GM23338 (cell line): ENCODE data around the gene KRTAP17-1. TPM values are rescaled to one million over a fixed set of nuclear protein-coding genes. Genes with fewer than 3 reads are reported as not detected.
A peak's percentile ranks its signal among the peaks of the same experiment; 100 is the strongest.

Experiments
- ATAC-seq: fragments of 200-7000 bp; cut with Tn5 transposase; 3 replicates; pipeline ENCODE4 v1.9.1; 2020
- DNase-seq: peaks from one replicate; pipeline ENCODE4 v3.0.0-alpha.2; 2015; ENCODE audit warnings: low spot score
- H2AFZ ChIP-seq: fragments of 200-600 bp; sonication (generic); 2 replicates; pipeline ENCODE4 v1.8.0; 2016; ENCODE audit warnings: antibody characterized with exemption, mild to moderate bottlenecking, moderate library complexity
- H3F3A ChIP-seq: fragments of 200-600 bp; sonication (generic); replicated peaks from 2 replicates; pipeline ENCODE4 v1.8.0; 2017; ENCODE audit warnings: antibody characterized with exemption, mixed run types, low read depth
- H3K27ac ChIP-seq: fragments of 200-600 bp; sonication (generic); 2 replicates; pipeline ENCODE4 v1.6.1; 2016; ENCODE audit warnings: low read depth
- H3K27me3 ChIP-seq: fragments of 200-600 bp; sonication (generic); 2 replicates; pipeline ENCODE4 v1.8.0; 2016; ENCODE audit warnings: mild to moderate bottlenecking, mixed run types, moderate library complexity; ENCODE audit not compliant: insufficient read depth
- H3K36me3 ChIP-seq: fragments of 200-600 bp; sonication (generic); 2 replicates; pipeline ENCODE4 v1.8.0; 2016; ENCODE audit warnings: mild to moderate bottlenecking; ENCODE audit not compliant: insufficient read depth
- H3K4me1 ChIP-seq: fragments of 200-600 bp; sonication (generic); 2 replicates; pipeline ENCODE4 v1.8.0; 2016; ENCODE audit warnings: mild to moderate bottlenecking, moderate library complexity; ENCODE audit not compliant: insufficient read depth
- H3K4me2 ChIP-seq: fragments of 200-600 bp; sonication (generic); 2 replicates; pipeline ENCODE4 v1.7.1; 2017; ENCODE audit warnings: mixed run types
- H3K4me3 ChIP-seq: fragments of 200-600 bp; sonication (generic); 2 replicates; pipeline ENCODE4 v1.6.1; 2016; ENCODE audit warnings: mixed run types
- H3K79me2 ChIP-seq: fragments of 200-600 bp; sonication (generic); replicated peaks from 2 replicates; pipeline ENCODE4 v1.8.0; 2017; ENCODE audit warnings: mild to moderate bottlenecking; ENCODE audit not compliant: insufficient read depth
- H3K9me2 ChIP-seq: fragments of 200-600 bp; sonication (generic); 2 replicates; pipeline ENCODE4 v1.8.0; 2017; ENCODE audit not compliant: insufficient read depth
- H4K20me1 ChIP-seq: fragments of 200-600 bp; sonication (generic); replicated peaks from 2 replicates; pipeline ENCODE4 v1.8.0; 2017; ENCODE audit warnings: mild to moderate bottlenecking; ENCODE audit not compliant: insufficient read depth
- H3K27ac Mint-ChIP-seq: 2 replicates; pipeline ENCODE4 v1.8.0; 2020; ENCODE audit warnings: inconsistent platforms, mild to moderate bottlenecking, moderate library complexity, mixed read lengths
- H3K27me3 Mint-ChIP-seq: 3 replicates; pipeline ENCODE4 v1.8.0; 2022; ENCODE audit warnings: low read depth, mild to moderate bottlenecking, moderate library complexity, mixed read lengths, inconsistent platforms; ENCODE audit not compliant: insufficient read depth, poor library complexity
- H3K36me3 Mint-ChIP-seq: 3 replicates; pipeline ENCODE4 v1.8.0; 2021; ENCODE audit warnings: low read depth, mild to moderate bottlenecking, inconsistent platforms, moderate library complexity, mixed read lengths
- H3K4me1 Mint-ChIP-seq: 3 replicates; pipeline ENCODE4 v1.8.0; 2020; ENCODE audit warnings: mild to moderate bottlenecking, inconsistent platforms, mixed read lengths
- H3K4me3 Mint-ChIP-seq: 3 replicates; pipeline ENCODE4 v1.8.0; 2021; ENCODE audit warnings: moderate library complexity, mild to moderate bottlenecking, inconsistent platforms, mixed read lengths
- H3K9me3 Mint-ChIP-seq: 3 replicates; pipeline ENCODE4 v1.8.0; 2020; ENCODE audit warnings: moderate library complexity, mild to moderate bottlenecking, inconsistent platforms, mixed read lengths
- CREB1 ChIP-seq: fragments of 250-450 bp; sonication (Bioruptor Pico); IDR thresholded peaks from 2 replicates; pipeline ENCODE4 v1.5.0; 2020; ENCODE audit warnings: low read depth, mild to moderate bottlenecking, moderate library complexity
- CTCF ChIP-seq, 2 experiments: fragments of 200-600 bp in 1 of 2; sonication (generic) in 1 of 2; conservative IDR thresholded peaks; 2 replicates each; pipeline versions ENCODE4 v1.5.1 to v1.6.1; 2016 to 2017; ENCODE audit warnings: antibody characterized with exemption in 2 of 2, low read depth in 2 of 2, mild to moderate bottlenecking in 2 of 2, moderate library complexity in 1 of 2
- EZH2 ChIP-seq: fragments of 200-600 bp; sonication (generic); IDR thresholded peaks from one replicate; pipeline ENCODE4 v1.8.0; 2017; ENCODE audit warnings: antibody characterized with exemption, mild to moderate bottlenecking, low read depth; ENCODE audit not compliant: unreplicated experiment
- EZH2phosphoT487 ChIP-seq: fragments of 200-600 bp; sonication (generic); IDR thresholded peaks from one replicate; pipeline ENCODE4 v1.8.1; 2018; ENCODE audit warnings: antibody characterized with exemption; ENCODE audit not compliant: unreplicated experiment
- JUNB ChIP-seq: IDR thresholded peaks from one replicate; pipeline ENCODE4 v1.6.1; 2016; ENCODE audit warnings: antibody characterized with exemption; ENCODE audit not compliant: unreplicated experiment
- NANOG ChIP-seq: IDR thresholded peaks from 2 replicates; pipeline ENCODE4 v1.6.1; 2016; ENCODE audit warnings: antibody characterized with exemption, borderline replicate concordance
- POLR2AphosphoS5 ChIP-seq: IDR thresholded peaks from 2 replicates; pipeline ENCODE4 v1.6.1; 2016; ENCODE audit warnings: antibody characterized with exemption, low read depth
- REST ChIP-seq: IDR thresholded peaks from one replicate; pipeline ENCODE4 v1.6.1; 2018; ENCODE audit warnings: antibody characterized with exemption; ENCODE audit not compliant: unreplicated experiment
- STAT1 ChIP-seq: IDR thresholded peaks from one replicate; pipeline ENCODE4 v1.6.1; 2016; ENCODE audit warnings: antibody characterized with exemption; ENCODE audit not compliant: unreplicated experiment
- ZNF114 ChIP-seq: fragments of 250-450 bp; sonication (Bioruptor Pico); IDR thresholded peaks from 2 replicates; pipeline ENCODE4 v1.5.0; 2020; ENCODE audit warnings: mild to moderate bottlenecking, moderate library complexity
- ZNF331 ChIP-seq: fragments of 250-450 bp; sonication (Bioruptor Pico); IDR thresholded peaks from 2 replicates; pipeline ENCODE4 v1.5.0; 2020; ENCODE audit warnings: low read depth, mild to moderate bottlenecking, moderate library complexity
- long read RNA-seq: library from polyadenylated mRNA; unstranded; transcript quantifications from one replicate; pipeline ENCODE4 v2.0.0, GENCODE V29; 2020; ENCODE audit not compliant: unreplicated experiment
- polyA plus RNA-seq: library from polyadenylated mRNA; unstranded; fragments of >200 nt; fragmentation: Nextera tagmentation; extraction: Ambion mirVana; gene quantifications from 2 replicates; pipeline ENCODE4 v1.2.1, GENCODE V29; 2016
- total RNA-seq: library from RNA; depleted of rRNA; stranded (reverse); fragments of >200 nt; shearing (Covaris generic); gene quantifications from 2 replicates; pipeline ENCODE4 v1.2.3, GENCODE V29; 2014; rRNA removed
- TF ChIP-seq, protein P1 (sequence below): IDR thresholded peaks from 2 replicates; pipeline ENCODE4 v1.6.1; 2016; ENCODE audit warnings: antibody characterized with exemption
- TF ChIP-seq, protein P2 (sequence below): fragments of 250-450 bp; sonication (Bioruptor Pico); IDR thresholded peaks from 2 replicates; pipeline ENCODE4 v1.5.0; 2020; ENCODE audit warnings: mild to moderate bottlenecking, moderate library complexity

KRTAP17-1 gene
- total RNA-seq (not detected in 2 replicates), polyA plus RNA-seq (not detected in 2 replicates)
- long read RNA-seq, result 0 reads

- Histone ChIP-seq H3K9me2 (no peaks in the 10 kb centered on the region), H2AFZ (0 out of 2 replicates have a peak within 1 kb of the TSS, but pooled peaks have one; percentile 43), H3K36me3 (no peaks in the 10 kb centered on the region), H3K27me3 (no peaks in the 10 kb centered on the region), H3K27ac (no peak within 1 kb of the TSS), H4K20me1 (no peaks in the 10 kb centered on the region), H3K4me2 (no peak within 1 kb of the TSS), H3F3A (no peaks in the 10 kb centered on the region), H3K79me2 (no peaks in the 10 kb centered on the region), H3K4me1 (no peaks in the 10 kb centered on the region), H3K4me3 (no peak within 1 kb of the TSS)
- DNase-seq, result no peak
- ATAC-seq, result no peak
- Mint-ChIP-seq H3K27ac (no peak within 1 kb of the TSS; the same call in 1 of the 2 replicates), H3K27me3 (peaks cover 6% of the 10 kb centered on the region), H3K4me3 (no peak within 1 kb of the TSS), H3K36me3 (peaks cover 6% of the 10 kb centered on the region; the same call in 1 of the 3 replicates), H3K9me3 (peaks cover 11% of the 10 kb centered on the region; the same call in 2 of the 3 replicates), H3K4me1 (no peaks in the 10 kb centered on the region; the same call in 2 of the 3 replicates)
- TF ChIP-seq JUNB, result no peak
- no peak for TF ChIP-seq EZH2
- TF ChIP-seq CTCF (conservative IDR thresholded peaks at IDR 0.05; ENCODE audit: low read depth in 2 of 2), result no peak
- TF ChIP-seq CREB1, result no peak
- no peak for TF ChIP-seq EZH2phosphoT487
- TF ChIP-seq STAT1, result no peak
- no peak for TF ChIP-seq ZNF331 (CRISPR knock-in tag)
- TF ChIP-seq, protein P1, sequence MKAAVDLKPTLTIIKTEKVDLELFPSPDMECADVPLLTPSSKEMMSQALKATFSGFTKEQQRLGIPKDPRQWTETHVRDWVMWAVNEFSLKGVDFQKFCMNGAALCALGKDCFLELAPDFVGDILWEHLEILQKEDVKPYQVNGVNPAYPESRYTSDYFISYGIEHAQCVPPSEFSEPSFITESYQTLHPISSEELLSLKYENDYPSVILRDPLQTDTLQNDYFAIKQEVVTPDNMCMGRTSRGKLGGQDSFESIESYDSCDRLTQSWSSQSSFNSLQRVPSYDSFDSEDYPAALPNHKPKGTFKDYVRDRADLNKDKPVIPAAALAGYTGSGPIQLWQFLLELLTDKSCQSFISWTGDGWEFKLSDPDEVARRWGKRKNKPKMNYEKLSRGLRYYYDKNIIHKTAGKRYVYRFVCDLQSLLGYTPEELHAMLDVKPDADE, result no peak
- no peak for TF ChIP-seq ZNF114 (CRISPR knock-in tag)
- no peak for TF ChIP-seq REST
- no peak for TF ChIP-seq POLR2AphosphoS5
- TF ChIP-seq NANOG, result no peak
- TF ChIP-seq, protein P2, sequence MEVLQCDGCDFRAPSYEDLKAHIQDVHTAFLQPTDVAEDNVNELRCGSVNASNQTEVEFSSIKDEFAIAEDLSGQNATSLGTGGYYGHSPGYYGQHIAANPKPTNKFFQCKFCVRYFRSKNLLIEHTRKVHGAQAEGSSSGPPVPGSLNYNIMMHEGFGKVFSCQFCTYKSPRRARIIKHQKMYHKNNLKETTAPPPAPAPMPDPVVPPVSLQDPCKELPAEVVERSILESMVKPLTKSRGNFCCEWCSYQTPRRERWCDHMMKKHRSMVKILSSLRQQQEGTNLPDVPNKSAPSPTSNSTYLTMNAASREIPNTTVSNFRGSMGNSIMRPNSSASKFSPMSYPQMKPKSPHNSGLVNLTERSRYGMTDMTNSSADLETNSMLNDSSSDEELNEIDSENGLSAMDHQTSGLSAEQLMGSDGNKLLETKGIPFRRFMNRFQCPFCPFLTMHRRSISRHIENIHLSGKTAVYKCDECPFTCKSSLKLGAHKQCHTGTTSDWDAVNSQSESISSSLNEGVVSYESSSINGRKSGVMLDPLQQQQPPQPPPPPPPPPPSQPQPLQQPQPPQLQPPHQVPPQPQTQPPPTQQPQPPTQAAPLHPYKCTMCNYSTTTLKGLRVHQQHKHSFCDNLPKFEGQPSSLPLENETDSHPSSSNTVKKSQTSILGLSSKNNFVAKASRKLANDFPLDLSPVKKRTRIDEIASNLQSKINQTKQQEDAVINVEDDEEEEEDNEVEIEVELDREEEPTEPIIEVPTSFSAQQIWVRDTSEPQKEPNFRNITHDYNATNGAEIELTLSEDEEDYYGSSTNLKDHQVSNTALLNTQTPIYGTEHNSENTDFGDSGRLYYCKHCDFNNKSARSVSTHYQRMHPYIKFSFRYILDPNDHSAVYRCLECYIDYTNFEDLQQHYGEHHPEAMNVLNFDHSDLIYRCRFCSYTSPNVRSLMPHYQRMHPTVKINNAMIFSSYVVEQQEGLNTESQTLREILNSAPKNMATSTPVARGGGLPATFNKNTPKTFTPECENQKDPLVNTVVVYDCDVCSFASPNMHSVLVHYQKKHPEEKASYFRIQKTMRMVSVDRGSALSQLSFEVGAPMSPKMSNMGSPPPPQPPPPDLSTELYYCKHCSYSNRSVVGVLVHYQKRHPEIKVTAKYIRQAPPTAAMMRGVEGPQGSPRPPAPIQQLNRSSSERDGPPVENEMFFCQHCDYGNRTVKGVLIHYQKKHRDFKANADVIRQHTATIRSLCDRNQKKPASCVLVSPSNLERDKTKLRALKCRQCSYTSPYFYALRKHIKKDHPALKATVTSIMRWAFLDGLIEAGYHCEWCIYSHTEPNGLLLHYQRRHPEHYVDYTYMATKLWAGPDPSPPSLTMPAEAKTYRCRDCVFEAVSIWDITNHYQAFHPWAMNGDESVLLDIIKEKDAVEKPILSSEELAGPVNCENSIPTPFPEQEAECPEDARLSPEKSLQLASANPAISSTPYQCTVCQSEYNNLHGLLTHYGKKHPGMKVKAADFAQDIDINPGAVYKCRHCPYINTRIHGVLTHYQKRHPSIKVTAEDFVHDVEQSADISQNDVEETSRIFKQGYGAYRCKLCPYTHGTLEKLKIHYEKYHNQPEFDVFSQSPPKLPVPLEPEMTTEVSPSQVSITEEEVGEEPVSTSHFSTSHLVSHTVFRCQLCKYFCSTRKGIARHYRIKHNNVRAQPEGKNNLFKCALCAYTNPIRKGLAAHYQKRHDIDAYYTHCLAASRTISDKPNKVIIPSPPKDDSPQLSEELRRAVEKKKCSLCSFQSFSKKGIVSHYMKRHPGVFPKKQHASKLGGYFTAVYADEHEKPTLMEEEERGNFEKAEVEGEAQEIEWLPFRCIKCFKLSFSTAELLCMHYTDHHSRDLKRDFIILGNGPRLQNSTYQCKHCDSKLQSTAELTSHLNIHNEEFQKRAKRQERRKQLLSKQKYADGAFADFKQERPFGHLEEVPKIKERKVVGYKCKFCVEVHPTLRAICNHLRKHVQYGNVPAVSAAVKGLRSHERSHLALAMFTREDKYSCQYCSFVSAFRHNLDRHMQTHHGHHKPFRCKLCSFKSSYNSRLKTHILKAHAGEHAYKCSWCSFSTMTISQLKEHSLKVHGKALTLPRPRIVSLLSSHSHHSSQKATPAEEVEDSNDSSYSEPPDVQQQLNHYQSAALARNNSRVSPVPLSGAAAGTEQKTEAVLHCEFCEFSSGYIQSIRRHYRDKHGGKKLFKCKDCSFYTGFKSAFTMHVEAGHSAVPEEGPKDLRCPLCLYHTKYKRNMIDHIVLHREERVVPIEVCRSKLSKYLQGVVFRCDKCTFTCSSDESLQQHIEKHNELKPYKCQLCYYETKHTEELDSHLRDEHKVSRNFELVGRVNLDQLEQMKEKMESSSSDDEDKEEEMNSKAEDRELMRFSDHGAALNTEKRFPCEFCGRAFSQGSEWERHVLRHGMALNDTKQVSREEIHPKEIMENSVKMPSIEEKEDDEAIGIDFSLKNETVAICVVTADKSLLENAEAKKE (CRISPR knock-in tag), result no peak
These were observed at the start of gene KRTAP17-1 for GRCh38 chr17:41315204-41315794. Gene KRTAP17-1, minus strand, starts transcription at chr17:41315710. Its CDS starts 60 bp downstream, at chr17:41315650.
